Fibroblast of skin of abdomen (primary cell): ENCODE measurements around the gene SCN1A.
"Not testable (repeated sequence)": the region's sequence is repeated elsewhere in the genome, so short reads cannot be mapped to it uniquely, and the experiment has no call there.

Experiments used
- DNase-seq: peaks from one replicate; pipeline ENCODE4 v3.0.0-alpha.2; 2013

SCN1A gene

GRCh38 chr2:166081131-166081632 lies 46.6 kb downstream of the SCN1A start:
- DNase-seq, result no peak

DNA sequence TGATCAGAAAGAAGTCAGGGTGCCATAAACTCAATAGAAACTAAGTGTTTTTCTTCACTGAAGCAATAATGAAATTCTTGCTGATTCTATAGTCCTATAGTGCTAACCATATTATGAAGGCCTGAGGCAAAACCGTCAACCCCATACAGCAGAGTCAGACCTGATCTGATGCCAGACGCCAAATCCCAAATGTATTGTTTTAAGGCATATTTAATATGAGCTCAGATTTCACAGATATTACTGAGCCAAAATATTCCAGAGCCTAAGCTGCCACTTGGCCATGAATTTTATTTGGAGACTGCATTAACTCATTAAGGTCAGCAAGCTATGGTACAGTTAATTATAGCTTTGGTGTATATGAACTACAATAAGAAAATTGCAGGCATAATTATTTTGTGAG lies 53.4 kb downstream of the SCN1A start:
- DNase-seq, result no peak

- no peak for DNase-seq
These were observed 53.8 kb downstream of the SCN1A start for GRCh38 chr2:166074011-166074410.

GRCh38 chr2:166070231-166070630 lies 57.6 kb downstream of the SCN1A start:
- DNase-seq, result no peak

GRCh38 chr2:166068981-166069380 lies 58.8 kb downstream of the SCN1A start:
- no peak for DNase-seq

- no peak for DNase-seq
These were observed 60.6 kb downstream of the SCN1A start for GRCh38 chr2:166067229-166067628.

GRCh38 chr2:166060191-166060590 lies 67.6 kb downstream of the SCN1A start:
- no peak for DNase-seq

- DNase-seq, result peak; percentile 5
These were observed 70.3 kb downstream of the SCN1A start for GRCh38 chr2:166057370-166058164.

- no peak for DNase-seq
These were observed 82.9 kb downstream of the SCN1A start for GRCh38 chr2:166044853-166045483.

DNA sequence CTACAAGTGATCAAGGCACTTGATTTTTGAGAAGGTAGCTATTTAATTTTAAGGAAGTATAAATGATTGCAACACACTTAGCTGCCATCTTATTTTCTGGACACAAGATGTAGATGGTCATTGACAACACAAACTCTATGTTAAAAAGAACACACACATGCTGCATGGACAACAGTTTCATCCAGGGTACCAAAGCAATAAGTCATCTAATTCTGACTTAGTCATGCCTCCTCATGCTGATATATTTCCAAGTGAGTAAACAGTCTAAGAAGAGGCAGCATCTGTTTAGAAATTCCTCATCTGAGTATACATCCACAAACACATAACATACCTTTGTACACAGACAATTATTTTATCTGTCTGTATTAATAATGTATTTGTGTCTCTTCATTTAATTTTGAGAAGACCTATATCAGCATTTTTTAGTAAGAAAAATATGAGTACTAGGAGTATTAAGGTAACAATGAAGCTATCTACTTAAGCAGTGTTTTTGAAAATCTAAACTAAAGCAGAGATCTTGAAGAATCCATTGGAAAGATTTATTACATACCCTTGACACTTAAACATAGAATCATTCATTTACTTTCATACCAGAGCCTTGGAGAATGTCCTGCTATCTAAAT lies 84.9 kb downstream of the SCN1A start:
- no peak for DNase-seq

- DNase-seq, result no peak
These were observed 85.5 kb downstream of the SCN1A start for GRCh38 chr2:166042356-166042755.

DNA sequence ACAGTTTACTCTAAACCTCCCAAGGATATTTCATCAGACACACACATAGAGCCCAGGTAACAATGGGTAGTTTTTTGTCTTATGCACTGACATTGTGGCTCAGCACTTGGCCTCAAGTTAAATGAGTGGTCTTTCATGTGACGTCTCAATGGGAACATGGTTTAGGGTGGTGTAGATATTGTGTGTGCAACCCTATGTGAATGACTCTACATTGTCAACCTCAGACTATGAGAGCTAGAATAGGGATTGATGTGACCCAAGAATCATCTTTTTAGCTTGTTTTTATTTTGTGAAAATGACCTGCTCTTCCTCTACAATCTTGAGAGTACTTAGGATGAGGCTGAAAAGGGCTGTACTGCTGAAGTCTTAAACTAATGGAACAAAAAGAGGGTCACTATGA lies 86.2 kb downstream of the SCN1A start:
- DNase-seq, result no peak

- no peak for DNase-seq
These were observed 95.5 kb downstream of the SCN1A start for GRCh38 chr2:166032361-166032760.

- peak; percentile 5 for DNase-seq
These were observed 96.8 kb downstream of the SCN1A start for GRCh38 chr2:166031054-166031453.

DNA sequence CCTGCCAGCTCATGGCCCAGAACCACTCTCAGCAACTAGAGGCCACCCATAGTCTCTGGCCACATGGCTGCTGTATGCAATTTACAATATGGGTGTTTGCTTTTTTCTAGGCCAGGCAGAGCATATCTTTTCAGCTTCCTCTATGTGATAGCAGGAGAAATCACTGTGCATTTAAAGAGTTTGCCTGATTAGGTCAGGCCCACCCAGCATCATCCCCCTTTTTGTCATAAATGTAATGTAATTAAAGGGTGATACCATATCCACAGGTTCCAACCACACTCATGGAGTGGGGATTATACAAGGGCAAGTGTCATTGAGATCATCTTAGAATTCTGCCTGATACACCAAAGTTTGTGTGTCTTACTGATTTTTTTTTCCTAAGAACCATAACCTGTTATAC lies 102.5 kb downstream of the SCN1A start:
- DNase-seq, result no peak

- DNase-seq, result no peak
These were observed 110.6 kb downstream of the SCN1A start for GRCh38 chr2:166017208-166017607.

DNA sequence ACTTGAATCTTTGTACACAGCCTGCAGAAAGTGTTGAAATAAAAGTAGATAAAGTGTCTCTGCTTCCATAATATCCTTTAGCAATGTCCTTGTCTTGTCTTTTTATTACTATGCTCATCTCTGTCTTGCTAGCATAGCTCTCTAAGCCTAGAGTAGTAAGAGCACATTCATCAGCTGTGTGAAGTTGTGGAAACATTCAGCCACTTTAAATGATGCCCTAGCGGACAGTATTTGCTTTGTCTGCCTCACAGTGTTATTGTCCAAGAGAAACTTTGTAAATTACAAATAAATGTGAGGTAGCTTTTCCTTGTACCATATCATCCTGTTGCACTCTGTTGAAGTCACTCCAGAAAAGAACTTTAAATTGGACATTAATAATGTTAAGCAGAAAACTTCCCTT lies 113.9 kb downstream of the SCN1A start:
- no peak for DNase-seq

DNA sequence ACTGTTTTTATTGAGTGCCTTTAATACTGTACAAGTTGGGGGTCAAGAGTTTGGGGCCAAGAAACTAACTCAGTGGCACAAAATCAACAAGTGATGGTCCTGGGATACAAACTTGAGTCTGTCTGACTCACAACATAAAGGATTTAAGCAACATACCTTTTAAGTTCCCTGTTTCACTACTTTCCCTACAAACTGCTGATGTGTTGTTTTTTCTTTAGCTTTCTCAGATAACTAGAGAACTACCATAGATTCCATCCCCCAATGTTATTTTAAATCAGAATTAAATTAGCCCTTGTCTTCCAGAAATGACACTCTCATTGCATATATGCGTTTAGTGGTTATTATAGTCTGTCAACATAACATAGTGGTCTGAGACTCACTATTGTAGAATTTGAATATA lies 116.2 kb downstream of the SCN1A start:
- DNase-seq, result no peak

GRCh38 chr2:166000401-166000800 lies 127.4 kb downstream of the SCN1A start:
- no peak for DNase-seq

GRCh38 chr2:165990846-165991245 lies 137.0 kb downstream of the SCN1A start:
- DNase-seq, result no peak

DNA sequence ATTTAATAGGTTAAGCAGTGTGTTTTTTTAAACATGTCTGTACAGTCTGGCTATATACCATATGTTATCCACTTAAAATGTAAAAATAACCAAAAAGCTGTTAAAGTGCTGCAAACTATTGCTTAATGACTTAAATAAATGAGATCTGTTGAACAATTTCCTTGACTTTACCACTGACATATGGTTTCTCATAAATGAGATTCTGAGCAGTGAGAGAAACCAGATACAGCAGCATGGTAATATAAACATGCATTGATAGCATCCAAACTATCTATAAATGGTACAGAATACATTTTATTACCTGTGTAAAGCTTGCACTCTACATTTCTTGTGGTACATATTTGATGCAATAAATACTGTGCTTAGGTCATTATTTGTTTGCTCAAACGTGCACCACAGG lies 138.0 kb downstream of the SCN1A start:
- no peak for DNase-seq

- no peak for DNase-seq
These were observed 142.7 kb downstream of the SCN1A start for GRCh38 chr2:165985120-165985519.

DNA sequence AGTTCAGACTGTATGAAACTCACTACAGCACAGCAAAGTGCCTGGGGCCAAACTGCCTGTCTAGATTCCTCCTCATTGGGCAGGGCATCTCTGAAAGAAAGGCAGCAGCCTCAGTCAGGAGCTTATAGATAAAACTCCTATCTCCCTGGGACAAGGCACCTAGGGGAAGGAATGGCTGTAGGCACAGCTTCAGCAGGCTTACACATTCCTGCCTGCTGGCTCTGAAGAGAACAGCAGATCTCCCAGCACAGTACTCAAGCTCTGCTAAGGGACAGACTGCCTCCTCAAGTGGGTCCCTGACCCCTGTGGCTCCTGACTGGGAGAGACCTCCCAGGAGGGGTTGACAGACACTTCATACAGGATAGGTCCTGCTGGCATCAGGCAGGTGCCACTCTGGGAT lies 155.7 kb downstream of the SCN1A start:
- not testable (repeated sequence) for DNase-seq

GRCh38 chr2:165970663-165971062 lies 157.2 kb downstream of the SCN1A start:
- DNase-seq, result no peak
